Neural crest cell (in vitro differentiated cells): ENCODE measurements around the gene ACTN3. TPM values are rescaled to one million over a fixed set of nuclear protein-coding genes. Genes with fewer than 3 reads are reported as not detected.

Source experiments
- DNase-seq: peaks from one replicate; pipeline ENCODE4 v3.0.0; 2021; ENCODE audit warnings: low read depth, mixed read lengths, low spot score
- H3K27ac Mint-ChIP-seq: one replicate; pipeline ENCODE4 v1.8.0; 2021; ENCODE audit warnings: mild to moderate bottlenecking, mixed read lengths; ENCODE audit not compliant: unreplicated experiment
- H3K27me3 Mint-ChIP-seq: 2 replicates; pipeline ENCODE4 v1.8.0; 2021; ENCODE audit warnings: low read depth, mild to moderate bottlenecking, mixed read lengths
- H3K36me3 Mint-ChIP-seq: 2 replicates; pipeline ENCODE4 v1.8.0; 2021; ENCODE audit warnings: low read depth, mild to moderate bottlenecking, mixed read lengths
- H3K4me1 Mint-ChIP-seq: 2 replicates; pipeline ENCODE4 v1.8.0; 2021; ENCODE audit warnings: mixed read lengths
- H3K4me3 Mint-ChIP-seq: one replicate; pipeline ENCODE4 v1.8.0; 2021; ENCODE audit warnings: mild to moderate bottlenecking, mixed read lengths
- H3K9me3 Mint-ChIP-seq: 2 replicates; pipeline ENCODE4 v1.8.0; 2021; ENCODE audit warnings: mixed read lengths
- total RNA-seq: library from RNA; stranded (reverse); gene quantifications from 2 replicates; pipeline ENCODE4 v1.2.1, GENCODE V29; 2021
- TF ChIP-seq, protein P1 (sequence below): fragments of 200-600 bp; sonication (generic); conservative IDR thresholded peaks from 2 replicates; pipeline ENCODE4 v1.5.0; 2021; ENCODE audit warnings: antibody characterized with exemption, mild to moderate bottlenecking

The ACTN3 gene
- total RNA-seq, 1 donor from 2014 or later, result 0.35 TPM

DNA sequence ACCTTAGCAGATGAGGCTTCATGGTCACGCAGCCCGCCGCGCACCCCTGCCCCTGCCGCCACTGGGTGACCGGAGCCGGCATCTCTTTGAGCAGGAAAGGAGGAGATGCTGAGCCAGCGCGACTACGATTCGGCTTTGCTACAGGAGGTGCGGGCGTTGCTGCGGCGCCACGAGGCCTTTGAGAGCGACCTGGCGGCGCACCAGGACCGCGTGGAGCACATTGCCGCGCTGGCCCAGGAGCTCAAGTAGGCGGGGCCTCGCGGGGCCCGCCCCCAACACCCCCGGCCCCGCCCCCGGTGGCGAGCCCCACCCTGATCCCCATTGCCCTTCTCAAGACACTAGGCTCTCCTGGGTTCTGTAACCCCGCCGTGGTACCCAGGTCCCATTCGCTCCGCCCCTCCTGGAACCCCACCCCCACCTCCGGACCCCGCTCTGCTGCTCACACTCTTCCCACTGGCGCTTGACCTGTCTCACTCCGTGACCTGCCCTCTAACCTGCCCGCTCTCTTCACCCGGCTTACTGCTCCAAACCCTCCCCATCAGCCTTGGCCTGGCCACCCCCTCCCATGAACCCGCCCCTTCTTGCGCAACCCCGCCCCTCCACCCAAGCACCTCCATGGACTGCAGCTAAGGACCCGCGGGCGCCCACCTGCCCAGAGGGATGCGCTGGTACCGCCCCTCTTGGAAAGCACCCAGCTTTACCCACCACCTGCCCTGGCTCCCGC, 12.6 kb downstream of the ACTN3 start:
- H3K36me3 Mint-ChIP-seq, result no peaks in the 10 kb centered on the region
- DNase-seq, result no peak
- no peak overlapping the region for H3K27ac Mint-ChIP-seq
- no peaks in the 10 kb centered on the region for H3K9me3 Mint-ChIP-seq
- H3K27me3 Mint-ChIP-seq, result no peaks in the 10 kb centered on the region
- TF ChIP-seq, protein P1, sequence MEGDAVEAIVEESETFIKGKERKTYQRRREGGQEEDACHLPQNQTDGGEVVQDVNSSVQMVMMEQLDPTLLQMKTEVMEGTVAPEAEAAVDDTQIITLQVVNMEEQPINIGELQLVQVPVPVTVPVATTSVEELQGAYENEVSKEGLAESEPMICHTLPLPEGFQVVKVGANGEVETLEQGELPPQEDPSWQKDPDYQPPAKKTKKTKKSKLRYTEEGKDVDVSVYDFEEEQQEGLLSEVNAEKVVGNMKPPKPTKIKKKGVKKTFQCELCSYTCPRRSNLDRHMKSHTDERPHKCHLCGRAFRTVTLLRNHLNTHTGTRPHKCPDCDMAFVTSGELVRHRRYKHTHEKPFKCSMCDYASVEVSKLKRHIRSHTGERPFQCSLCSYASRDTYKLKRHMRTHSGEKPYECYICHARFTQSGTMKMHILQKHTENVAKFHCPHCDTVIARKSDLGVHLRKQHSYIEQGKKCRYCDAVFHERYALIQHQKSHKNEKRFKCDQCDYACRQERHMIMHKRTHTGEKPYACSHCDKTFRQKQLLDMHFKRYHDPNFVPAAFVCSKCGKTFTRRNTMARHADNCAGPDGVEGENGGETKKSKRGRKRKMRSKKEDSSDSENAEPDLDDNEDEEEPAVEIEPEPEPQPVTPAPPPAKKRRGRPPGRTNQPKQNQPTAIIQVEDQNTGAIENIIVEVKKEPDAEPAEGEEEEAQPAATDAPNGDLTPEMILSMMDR, result no peak
- H3K4me3 Mint-ChIP-seq, result no peak overlapping the region
- no peaks in the 10 kb centered on the region for H3K4me1 Mint-ChIP-seq

DNA sequence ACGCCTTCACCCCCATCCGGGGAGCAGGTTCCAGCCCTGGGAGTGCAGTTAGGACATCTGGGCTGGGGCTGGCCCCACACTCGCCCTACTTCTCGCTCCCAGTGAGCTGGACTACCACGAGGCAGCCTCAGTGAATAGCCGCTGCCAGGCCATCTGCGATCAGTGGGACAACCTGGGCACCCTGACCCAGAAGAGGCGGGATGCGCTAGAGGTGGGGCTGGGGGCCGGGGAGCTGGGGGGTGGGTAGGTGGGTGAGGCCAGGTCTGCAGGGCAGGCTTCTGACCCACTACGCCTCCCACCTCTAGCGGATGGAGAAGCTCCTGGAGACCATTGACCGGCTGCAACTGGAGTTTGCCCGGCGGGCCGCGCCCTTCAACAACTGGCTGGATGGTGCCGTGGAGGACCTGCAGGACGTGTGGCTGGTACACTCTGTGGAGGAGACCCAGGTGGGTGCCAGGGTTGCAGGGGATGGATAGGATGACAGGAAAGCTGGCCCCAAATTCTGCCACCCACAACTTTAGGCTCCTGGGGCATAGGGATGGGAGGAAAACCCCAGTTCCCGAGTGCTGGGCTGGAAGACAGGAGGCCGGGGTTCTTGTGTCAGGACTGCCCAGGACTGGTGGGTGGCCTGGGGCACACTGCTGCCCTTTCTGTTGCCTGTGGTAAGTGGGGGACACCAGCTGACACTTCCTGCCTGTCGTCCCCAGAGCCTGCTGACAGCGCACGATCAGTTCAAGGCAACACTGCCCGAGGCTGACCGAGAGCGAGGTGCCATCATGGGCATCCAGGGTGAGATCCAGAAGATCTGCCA, 13.4 kb downstream of the ACTN3 start:
- TF ChIP-seq, protein P1, result no peak
- no peak for DNase-seq
- H3K27me3 Mint-ChIP-seq, result no peaks in the 10 kb centered on the region
- no peak overlapping the region for H3K4me3 Mint-ChIP-seq
- H3K9me3 Mint-ChIP-seq, result no peaks in the 10 kb centered on the region
- H3K36me3 Mint-ChIP-seq, result no peaks in the 10 kb centered on the region
- no peaks in the 10 kb centered on the region for H3K4me1 Mint-ChIP-seq
- peak overlapping the region; percentile 27 for H3K27ac Mint-ChIP-seq

DNA sequence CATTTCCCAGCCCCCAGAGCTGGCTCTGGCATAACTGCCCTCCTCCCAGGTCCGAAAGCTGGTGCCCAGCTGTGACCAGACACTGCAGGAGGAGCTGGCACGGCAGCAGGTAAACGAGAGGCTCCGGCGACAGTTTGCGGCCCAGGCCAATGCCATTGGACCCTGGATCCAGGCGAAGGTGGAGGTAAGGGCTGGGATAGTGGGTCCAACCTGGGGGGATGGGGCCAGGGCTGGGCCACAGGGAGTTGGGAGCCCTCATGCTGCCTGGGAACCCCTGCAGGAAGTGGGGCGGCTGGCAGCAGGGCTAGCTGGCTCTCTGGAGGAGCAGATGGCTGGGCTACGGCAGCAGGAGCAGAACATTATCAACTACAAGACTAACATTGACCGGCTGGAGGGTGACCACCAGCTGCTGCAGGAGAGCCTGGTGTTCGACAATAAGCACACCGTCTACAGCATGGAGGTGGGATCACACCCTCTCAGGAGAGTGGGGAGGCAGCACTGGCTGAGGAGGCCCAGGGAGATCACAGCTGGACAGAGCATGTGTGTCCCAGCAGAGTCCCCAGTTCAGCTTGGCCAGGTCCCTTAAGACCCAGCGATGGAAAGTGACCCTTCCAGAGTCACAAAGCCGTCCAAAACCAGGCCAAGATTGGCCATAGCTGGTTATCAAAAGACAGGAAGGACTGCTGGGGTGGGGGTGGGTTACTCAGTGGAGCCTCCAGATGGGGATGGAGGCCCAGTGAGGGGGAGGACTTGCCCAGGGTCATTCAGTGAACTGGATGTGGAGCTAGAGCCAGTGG, 14.7 kb downstream of the ACTN3 start:
- DNase-seq, result no peak
- TF ChIP-seq, protein P1, result no peak
- H3K4me1 Mint-ChIP-seq, result no peaks in the 10 kb centered on the region
- no peaks in the 10 kb centered on the region for H3K9me3 Mint-ChIP-seq
- no peak overlapping the region for H3K27ac Mint-ChIP-seq
- H3K27me3 Mint-ChIP-seq, result no peaks in the 10 kb centered on the region
- H3K4me3 Mint-ChIP-seq, result no peak overlapping the region
- H3K36me3 Mint-ChIP-seq, result no peaks in the 10 kb centered on the region

DNA sequence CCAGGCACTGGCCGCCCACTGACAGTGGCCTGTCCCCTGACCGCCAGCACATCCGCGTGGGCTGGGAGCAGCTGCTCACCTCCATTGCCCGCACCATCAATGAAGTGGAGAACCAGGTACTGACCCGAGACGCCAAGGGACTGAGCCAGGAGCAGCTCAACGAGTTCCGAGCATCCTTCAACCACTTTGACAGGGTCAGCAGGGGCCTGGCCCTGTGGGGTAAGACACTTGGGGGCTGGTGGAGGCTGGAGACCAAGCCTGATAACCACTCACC, 15.2 kb downstream of the ACTN3 start:
- no peak overlapping the region for H3K27ac Mint-ChIP-seq
- no peaks in the 10 kb centered on the region for H3K27me3 Mint-ChIP-seq
- H3K4me3 Mint-ChIP-seq, result no peak overlapping the region
- no peaks in the 10 kb centered on the region for H3K9me3 Mint-ChIP-seq
- H3K4me1 Mint-ChIP-seq, result no peaks in the 10 kb centered on the region
- TF ChIP-seq, protein P1, result no peak
- no peak for DNase-seq
- no peaks in the 10 kb centered on the region for H3K36me3 Mint-ChIP-seq

DNA sequence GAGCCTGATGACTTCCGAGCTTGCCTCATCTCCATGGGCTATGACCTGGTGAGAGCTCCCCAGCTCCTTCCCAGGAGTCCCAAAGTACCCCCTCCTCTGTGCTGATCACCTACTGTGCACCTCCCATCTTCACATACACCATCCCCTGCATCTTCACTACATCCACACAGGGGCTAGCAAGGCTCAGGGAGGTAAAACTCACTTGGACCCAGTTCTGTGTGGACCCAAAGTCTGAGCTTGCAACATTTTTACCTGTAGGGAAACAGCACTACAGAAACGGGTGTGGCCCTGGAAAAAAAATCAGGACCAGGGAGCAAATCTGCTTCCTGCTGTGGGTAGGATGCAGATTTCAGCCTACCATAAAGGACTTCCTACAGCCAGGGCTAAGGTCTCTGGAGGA, 15.6 kb downstream of the ACTN3 start:
- Mint-ChIP-seq H3K27ac (no peak overlapping the region), H3K4me1 (no peaks in the 10 kb centered on the region), H3K27me3 (no peaks in the 10 kb centered on the region), H3K4me3 (no peak overlapping the region), H3K9me3 (no peaks in the 10 kb centered on the region), H3K36me3 (no peaks in the 10 kb centered on the region)
- TF ChIP-seq, protein P1, result no peak
- no peak for DNase-seq
